Dedifferentiated amniotic fluid mesenchymal stem cell (primary cell): ENCODE measurements around the gene FOXP1.

Source experiments
- DNase-seq: peaks from one replicate; pipeline ENCODE4 v3.0.0-alpha.2; 2016; ENCODE audit errors: extremely low spot score

FOXP1 gene

DNA sequence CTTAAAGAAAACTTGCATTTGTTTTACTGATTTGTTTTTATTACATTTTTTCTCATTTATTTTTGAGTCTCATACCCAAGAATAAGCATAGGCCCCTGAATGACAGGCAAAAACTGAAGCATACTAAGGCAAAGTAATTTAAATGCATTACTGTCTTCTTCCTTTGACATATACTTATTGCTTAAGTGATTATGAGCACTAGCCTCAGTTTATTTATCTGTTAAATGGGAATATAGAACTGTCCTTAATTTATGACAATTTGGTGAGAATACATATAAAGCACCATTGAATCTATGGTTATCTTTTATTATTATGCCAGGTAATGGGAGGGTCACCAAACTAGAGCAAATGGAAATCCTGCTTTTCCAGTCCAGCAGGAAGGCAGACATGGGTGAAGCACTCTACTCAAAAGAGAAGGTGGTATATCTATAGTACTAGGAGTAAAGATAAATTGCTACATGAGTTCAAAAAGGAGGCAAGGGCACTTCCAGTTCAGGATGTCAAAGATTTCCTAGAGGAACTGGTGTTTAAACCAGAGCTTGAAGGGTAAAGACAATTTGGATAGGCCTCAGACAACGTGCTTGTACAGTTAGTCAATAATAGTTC lies 435.0 kb downstream of the FOXP1 start:
- no peak for DNase-seq

DNA sequence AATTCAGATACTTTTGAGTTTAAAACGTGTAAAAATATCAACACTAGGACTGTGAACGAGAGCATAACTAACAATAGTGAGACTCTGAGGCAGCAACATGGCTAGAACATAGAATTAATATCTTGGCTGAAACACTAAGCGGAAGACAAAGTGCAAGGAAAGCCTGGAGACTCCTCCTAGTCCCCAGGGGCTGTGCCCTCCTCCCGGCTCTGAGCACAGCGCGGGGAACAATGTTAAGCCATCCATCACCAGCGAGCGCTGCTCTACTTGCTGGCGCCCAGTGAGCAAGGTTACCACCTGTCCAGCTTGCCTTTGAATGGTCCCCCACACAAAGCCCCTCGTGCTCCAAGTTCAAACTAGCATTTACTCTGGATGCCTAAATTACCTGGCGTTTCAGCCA lies 436.9 kb downstream of the FOXP1 start:
- DNase-seq, result no peak

DNA sequence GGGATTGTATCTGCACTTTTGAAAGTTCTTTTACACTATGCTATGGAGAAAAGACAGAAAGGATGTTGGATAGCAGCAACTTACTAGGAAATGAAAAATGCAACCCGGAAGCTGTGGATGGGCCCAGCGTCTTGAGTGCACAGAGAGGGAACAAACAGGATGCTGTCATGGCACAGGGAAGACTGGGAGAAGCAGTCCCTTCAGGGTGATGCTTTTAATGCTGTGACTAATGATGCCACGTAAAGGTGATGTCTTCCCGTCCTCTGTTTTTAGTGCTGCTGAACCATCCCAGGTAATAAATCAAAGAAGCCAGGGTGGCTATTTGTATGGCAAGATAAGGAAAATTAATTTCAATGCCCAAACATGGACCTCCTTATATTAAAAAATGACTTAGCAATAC lies 437.6 kb downstream of the FOXP1 start:
- no peak for DNase-seq

DNA sequence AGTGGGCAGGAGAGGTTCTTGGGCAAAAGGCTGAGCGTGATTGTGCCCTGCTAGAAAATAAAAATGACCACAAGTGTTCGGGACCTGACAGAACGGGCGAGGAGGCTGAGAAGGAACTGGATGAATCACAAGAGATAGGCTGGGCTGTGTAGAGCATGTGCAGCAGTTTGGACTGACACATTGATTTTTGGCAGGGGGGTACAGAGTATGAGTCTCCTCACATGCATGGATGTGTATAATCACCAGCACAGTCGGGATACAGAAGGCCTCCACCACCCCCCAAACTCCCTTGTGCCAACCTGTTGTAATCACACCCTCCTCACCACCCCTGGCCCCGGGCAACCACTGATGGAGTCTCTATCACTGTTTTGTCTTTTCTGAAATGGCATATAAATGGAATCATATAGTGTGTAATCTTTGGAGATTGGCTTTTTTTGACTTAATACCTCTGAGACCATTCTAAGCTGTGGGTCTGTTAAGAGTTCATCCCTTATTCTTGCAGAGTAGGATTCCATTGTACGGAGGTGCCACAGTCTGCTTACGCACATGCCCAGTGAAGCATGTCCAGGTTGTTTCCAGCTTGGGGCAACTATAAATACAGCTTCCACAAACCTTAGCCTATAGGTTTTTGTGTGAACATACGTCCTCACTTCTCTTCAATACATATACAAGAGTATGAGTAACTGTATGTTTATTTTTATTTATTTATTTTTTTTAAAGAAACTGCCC lies 438.8 kb downstream of the FOXP1 start:
- no peak for DNase-seq

DNA sequence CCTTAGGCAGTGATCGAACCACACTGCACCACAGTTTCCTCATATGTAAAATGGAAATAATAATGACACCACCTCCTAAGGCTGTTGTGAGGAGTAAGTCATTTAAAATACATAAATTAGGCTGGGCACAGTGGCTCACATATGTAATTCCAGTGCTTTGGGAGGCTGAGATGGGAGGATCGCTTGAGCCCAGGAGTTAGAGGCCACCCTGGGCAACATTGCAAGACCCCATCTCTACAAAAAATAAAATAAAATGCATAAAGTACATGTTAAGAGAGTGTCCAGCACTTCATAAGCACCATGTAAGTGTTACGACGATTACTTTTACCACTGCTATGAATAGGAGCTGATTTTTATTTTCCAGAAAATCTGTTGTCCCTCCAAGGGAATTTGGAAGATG lies 440.0 kb downstream of the FOXP1 start:
- no peak for DNase-seq

DNA sequence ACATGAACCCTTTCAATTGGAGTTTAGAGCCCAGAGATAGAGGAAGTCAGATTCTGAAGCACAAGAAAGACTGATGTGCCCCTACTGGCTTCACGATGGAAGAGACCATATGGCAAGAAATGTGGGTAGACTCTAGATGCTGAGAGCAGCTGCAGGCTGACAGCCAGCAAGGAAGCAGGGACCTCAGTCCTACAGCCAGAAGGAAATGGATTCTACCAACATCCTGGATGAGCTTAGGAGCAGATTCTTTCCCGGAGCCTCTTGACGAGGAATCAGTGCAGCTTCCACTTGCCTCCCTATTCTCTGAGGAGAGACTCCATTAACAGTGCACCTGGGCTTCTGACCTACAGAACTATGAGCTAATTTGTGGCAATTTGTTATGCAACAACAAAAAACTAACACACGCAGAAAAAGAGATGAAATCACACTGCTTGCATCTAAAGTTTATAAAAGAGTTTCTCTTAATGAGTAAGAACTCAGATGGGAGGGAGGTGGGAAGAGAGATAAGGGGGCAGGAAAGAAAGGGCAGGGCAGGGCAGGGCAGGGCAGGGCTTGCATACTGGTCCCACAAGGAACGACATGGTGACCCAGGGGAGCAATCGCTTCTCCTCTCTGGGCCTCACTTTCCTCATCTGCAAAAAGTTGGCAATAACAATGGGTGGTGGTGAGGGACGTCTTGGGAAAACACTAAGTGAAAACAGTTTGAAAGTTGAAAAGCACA lies 440.9 kb downstream of the FOXP1 start:
- no peak for DNase-seq

DNA sequence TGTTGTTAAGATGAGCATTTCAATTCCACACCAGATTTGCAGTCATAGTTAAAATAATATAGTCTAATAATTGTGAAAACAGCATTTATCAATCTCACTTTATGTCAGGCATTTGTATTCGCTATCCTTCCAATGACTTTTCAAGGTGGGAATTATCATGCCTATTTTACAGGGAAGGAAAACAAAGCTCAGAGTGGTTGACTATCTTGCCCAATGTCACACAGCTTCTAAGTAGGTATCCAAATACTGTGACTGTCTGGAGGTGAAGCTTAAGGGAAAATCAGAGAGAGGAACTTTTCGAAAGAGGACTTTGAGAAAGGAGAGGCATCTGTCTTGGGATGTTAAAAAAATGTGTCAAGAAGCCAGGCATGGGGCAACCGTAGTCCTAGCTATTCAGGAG lies 443.1 kb downstream of the FOXP1 start:
- DNase-seq, result no peak

DNA sequence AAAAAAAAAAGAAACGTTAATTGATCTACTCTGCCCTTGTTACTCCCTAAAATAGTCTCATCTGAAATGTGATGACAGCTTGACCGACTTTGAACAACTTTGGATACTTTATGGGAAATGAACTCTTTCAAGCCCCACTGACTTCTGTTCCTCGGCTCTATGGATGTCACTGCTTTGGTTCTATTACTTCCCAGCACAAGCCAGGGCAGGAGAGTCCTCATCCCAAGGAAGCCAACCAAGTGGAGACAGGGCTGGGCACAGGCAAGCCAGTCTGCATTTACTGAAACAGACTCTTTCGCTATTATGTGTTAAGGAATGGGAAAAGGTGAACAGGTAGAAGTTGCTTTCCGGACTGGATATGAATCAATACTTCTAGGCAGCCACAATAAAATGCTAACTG lies 444.0 kb downstream of the FOXP1 start:
- no peak for DNase-seq

DNA sequence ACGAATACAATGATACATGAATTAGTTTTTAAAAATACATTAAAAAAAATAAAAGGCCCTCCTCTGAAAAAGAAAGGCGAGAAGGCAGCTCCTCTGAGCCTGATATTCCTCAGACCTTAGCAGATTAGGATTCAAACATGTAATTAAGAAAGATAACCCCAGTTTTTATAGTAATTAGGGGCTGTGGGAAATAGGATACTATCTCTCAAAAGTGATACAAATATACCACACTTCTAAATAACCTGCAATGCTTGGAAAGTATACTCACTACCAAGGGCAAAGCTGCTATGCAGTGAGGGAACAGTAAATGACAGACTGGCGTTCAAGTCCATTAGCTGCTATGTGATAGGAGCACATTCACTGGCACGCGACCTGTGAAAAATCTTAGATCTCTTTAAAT lies 445.1 kb downstream of the FOXP1 start:
- no peak for DNase-seq

DNA sequence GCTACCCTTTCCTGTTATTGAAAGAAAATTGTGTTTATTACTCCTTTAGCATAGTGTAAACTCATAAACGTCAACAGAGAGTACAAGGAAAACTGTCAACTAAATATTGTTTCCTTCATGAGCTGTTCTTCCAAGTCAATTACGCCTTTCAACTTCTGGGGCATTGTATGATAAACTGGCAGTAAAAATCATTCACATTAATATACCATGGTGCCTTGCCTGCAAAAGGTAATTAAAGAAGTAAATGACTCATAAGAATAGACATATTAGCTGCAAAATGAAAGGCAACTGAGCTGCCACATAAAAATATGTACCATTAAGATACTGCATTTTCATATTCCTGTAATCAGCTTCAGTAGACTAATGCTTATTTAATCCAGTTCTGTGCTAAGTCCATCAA lies 447.3 kb downstream of the FOXP1 start:
- no peak for DNase-seq

DNA sequence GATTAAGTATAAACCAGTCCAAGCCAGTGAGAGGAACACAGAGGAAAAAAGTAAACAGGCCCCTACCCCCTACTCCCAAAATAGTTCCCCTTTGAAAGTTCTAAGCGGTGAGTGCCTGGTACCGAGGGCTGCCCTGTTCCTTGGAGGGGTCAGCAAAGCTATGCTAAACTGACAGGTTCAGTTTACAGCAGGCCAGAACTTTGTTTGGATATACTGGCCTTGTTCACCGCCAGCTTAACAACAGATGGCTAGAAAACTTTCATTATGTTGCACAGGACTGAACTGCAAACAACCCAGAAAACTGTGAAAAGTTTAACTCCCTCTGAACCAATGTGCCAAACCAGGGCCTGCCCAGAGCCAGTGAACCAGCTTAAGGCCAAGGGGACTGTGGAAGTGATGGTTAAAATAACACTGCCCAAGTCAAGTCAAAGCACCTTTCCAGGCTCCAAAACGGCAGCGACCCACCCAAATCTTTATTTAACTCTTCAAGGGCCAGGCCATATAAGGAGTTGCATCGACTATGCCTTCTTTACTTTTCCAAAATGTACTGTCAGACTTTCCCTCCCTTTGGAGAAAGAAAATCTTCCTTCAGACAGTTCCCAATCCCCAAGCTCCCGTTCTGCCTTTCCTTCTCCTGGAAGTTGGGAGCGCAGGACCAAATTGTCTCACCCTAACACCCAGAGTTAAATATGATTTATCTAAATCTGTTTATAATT lies 448.0 kb downstream of the FOXP1 start:
- no peak for DNase-seq

DNA sequence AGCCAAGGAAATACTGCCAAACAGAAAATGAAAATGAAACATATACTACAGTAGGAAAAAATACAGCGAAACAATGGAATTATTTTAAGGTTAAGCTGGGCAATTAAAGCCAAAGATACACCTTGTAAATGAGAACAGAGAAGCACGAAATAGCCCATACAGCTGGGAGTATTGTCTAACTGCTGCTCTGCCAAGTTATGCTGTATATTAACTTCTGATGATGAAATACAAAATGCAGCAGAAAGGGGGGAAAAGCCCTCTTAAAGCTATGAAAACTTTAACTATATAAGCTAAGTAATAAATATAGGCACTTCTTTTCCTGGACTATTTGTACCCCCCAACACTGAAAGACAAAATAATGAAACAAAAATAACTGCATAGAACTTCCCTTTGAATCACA lies 449.0 kb downstream of the FOXP1 start:
- DNase-seq, result no peak

DNA sequence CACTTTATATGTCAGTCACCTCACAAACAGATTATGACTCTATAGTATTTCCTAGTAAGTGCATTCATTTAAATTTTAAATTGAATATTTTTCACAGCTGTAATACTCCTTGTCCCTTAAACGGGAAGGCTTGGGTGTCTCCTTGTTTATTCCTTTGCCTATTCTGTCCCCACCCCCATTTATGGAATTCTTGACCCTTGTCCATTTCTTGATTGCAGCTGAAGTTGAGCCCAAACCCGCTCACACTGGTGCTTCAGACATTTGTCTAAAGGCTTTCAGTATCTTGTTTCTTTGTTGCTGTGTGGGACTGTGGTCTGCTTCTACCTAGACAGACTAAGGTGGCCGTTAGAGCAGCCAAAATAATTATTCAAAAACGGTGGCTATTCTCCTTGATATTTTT lies 449.7 kb downstream of the FOXP1 start:
- no peak for DNase-seq

DNA sequence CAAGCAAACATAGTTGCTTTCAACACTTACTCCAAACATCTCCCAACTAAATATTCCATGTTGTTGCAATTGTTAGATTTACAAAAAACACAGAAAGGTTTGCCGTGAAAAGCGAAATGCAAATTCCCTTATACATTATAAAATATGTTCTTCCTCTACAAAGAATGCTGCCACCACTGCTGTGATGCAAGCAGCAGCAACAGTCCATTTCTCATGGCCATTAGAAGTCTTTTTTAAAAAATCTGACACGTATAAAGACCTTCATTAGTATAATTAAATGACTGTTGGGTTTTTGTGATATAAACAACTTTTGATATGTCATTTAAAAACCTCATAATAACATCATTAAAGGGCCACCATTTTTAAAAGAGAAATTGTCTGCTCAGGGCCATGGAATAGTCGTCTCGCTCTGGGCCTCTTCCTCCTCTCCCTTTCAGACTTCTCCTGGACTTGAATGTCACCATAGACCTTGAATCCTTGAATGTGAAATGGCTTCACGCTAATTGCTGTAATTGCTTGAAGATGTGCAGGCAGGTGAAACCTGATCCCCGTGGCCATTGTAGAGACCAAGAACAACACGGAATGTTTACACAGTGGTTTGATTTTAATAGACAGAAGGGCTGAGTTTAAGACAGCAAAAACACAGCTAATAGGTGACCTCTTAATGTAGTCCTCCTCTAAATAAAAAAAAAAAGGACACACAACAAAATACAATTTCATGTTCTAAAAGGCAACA lies 450.4 kb downstream of the FOXP1 start:
- no peak for DNase-seq

DNA sequence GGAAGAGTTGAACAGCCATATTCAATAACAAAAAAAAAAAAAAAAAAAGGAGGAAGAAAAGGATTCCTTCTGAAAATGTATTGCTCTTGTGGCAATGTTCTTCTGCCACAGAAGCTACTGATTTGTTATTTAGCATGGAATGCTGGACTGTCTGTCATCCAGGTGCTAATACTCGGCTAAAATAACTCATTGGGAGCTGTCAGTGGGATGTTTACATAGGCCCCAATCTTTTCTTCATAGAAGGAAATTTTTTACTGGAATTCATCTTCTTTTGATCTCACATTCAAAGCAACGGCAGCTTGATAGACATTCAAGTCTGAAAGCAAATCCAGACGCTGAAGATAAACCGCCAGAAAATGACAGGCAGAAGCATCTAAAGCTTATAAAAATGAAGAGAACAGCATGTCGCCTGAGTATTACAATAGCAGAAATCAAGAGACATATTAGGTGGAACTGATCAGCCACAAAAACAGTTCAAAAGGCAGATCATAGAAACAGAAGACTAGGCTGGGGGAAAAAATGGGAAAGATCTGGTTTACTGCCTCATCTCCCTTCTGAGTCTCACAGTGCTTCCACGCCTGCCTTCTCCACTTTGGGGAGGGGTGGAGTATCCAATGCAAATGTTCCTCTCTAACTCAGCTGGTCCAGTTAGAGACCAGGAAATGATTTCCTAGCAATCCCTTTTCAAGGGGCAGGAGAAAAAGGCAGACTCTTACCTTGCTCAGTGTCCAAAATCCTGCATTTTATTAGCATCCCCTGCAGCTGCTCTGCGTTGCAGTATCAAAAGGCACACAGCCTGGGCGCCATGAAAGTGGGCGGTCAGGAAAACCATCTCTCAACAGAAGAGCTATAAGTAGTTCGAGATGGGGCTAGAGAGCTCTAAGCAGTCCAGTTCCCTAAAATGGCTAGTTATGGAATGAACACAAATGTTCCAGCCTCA lies 451.9 kb downstream of the FOXP1 start:
- DNase-seq, result no peak

DNA sequence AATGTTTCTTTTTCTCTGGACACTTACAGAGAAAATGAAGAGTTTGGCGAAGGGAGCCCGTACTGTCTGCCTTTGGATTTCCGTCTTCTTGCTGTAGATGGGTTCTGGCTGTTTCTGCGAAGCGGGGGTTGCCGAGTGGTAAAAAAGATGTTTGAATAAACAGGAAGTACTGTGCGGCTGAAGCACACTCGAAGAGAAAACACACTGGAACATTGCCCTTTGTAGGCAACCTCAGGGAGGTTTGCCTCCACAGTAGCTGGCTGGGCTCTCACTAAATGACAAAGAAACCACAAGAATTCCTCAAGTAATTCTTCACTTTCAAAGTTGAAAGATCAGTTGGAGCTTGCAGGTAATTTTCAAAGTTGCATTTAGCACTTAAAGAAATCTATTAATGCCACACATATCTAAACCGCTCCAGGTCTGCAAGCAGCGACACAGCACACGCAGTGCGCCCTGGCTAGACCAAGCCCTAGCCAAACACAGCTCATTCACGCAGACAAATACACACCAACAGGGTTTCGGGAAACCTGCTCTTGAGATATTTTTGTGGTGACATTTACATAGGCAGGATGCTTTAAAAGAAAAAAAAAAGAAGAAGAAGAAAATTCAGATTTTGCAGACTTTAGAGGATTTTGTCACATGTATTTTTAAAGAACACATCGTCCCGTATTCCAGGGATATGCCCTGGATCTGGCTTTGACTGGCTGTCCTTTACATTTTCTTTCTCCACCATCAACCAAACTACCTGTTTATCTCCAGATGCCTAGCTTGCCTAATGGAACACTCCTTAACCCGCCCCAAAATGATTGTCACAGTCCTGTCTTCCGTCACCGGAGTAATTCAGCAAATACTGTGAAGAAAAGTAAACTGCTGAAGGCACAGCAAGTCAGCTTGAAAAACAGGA lies 452.8 kb downstream of the FOXP1 start:
- peak; percentile 60 for DNase-seq

DNA sequence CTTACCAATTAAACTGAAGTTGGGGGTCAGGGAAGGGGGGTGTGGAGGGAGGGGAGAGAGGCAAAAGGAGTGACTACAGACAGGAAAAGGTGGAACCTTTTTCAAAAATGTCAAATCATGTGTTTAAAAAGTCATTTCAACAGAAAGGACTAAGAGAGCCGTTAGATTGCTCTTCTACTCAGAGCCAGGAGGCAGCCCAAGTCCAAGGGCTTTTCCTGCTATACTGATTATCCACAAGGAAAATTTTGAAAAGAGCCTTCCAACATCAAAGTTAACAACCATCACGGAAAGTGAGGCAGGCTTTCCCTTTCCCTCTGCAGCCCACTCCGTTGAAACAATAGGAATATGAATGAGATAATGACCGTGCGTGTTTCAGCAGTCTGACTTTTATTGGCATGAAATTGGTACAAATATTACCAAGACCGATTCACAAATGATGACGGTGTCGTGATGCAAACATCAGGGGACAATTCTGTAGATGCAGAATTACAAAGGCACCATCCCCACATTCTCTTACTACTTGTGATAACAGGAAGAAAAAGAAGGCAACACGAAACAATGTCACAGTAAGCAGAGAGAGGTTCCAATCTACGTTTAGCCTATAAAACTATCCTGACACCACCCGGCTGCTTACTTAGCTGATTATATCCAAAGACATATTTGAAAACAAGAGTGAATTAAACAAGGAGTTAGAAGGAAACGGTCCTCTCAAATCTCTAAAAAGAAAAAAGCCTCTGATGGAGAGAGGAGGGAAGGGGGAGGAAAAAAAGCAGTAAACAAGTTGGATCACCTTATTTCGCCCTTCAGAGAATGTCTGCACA lies 453.7 kb downstream of the FOXP1 start:
- peak; percentile 75 for DNase-seq

DNA sequence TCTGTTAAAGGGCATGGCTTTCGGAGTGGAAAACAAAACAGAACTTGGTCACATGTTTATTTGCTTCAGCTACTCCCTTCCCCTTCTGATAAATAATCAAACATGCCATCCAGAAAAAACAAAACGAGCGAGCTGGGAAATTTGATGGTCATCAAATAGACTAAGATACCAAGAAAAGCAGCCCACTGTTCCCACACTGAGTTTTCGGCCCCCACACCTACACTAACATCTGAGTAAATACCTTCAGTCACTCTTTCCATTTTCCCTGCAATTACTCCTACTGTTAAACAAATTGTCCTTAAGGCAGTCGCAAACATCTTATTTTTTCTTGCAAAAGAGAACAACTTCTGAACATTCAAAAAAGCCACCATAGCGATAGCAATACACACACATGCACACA lies 454.6 kb downstream of the FOXP1 start:
- no peak for DNase-seq

DNA sequence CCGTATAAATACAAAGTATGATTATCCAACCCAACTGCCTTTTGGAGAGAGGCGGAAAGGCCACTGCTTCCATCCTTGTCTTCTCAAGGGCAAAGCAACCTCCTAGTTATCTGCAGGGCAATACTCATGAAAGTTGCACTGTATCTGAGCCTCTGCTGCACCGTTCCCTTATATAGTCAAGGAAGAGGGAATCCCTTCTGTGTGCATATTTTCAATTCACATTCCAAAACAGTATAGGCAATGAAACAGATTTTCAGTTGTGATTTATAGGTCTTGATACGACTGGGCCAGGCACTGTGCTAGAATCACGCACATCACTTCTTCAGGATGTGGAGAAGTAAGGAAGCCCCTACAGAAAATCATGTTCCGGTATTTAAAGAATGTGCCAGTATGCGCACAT lies 455.7 kb downstream of the FOXP1 start:
- no peak for DNase-seq
